ENCODE measurements around the gene GRK1.

GRK1 gene

DNA sequence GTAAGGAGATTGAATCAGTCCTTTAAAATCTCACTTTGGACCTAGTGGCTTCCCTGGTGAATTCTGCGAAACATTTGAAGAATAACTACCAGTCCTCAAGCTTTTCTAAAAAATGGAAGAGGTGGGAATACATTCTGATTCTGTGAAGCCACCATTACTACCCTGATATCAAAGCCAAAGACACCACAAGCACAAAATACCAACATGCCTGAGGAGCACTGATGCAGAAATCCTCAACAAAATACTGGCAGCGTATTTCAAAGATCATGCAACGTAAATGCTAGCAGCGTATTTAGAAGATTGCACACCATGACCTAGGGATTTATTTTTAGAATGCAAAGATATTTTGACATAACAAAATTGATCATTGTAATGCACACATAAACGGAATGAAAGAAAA, 23.4 kb upstream of the GRK1 start:
- H3K27me3 ChIP-seq (ENCODE audit: low read length) = no peaks in the 10 kb centered on the region
- no peaks in the 10 kb centered on the region; the same call in 1 of the 2 replicates for H4K20me1 ChIP-seq (ENCODE audit: low read depth, low read length)
- TF ChIP-seq, protein P1, sequence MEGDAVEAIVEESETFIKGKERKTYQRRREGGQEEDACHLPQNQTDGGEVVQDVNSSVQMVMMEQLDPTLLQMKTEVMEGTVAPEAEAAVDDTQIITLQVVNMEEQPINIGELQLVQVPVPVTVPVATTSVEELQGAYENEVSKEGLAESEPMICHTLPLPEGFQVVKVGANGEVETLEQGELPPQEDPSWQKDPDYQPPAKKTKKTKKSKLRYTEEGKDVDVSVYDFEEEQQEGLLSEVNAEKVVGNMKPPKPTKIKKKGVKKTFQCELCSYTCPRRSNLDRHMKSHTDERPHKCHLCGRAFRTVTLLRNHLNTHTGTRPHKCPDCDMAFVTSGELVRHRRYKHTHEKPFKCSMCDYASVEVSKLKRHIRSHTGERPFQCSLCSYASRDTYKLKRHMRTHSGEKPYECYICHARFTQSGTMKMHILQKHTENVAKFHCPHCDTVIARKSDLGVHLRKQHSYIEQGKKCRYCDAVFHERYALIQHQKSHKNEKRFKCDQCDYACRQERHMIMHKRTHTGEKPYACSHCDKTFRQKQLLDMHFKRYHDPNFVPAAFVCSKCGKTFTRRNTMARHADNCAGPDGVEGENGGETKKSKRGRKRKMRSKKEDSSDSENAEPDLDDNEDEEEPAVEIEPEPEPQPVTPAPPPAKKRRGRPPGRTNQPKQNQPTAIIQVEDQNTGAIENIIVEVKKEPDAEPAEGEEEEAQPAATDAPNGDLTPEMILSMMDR (IDR thresholded peaks at IDR 0.05; ENCODE audit: insufficient read depth, low read length, poor library complexity, severe bottlenecking) = no peak
- TF ChIP-seq EZH2phosphoT487 (conservative IDR thresholded peaks at IDR 0.05; ENCODE audit: low read length) = no peak
- H2AFZ ChIP-seq (ENCODE audit: low read depth, low read length, severe bottlenecking) = no peak overlapping the region
- peaks cover 11% of the 10 kb centered on the region; the same call in 1 of the 2 replicates for H3F3A ChIP-seq (ENCODE audit: insufficient read depth)
- peak overlapping the region; percentile 18; the same call in 1 of the 2 replicates for H3K27ac ChIP-seq (ENCODE audit: low read depth, low read length)
- H3K4me2 ChIP-seq (ENCODE audit: low read depth, low read length, poor library complexity, severe bottlenecking) = no peak overlapping the region
- no peak overlapping the region for H3K9ac ChIP-seq (ENCODE audit: low read length)
- no peak overlapping the region for H3K4me3 ChIP-seq (ENCODE audit: insufficient read depth, low read length, poor library complexity, severe bottlenecking)
- peaks cover 14% of the 10 kb centered on the region for H3K36me3 ChIP-seq (ENCODE audit: low read length)
- no peaks in the 10 kb centered on the region for H3K9me2 ChIP-seq (replicated peaks; ENCODE audit: insufficient read depth, low read length)
- 0 out of 2 replicates have a peak, but pooled peaks cover 7% of the 10 kb centered on the region for H3K79me2 ChIP-seq (ENCODE audit: insufficient read depth, low read length)
- no peaks in the 10 kb centered on the region for H3K9me3 ChIP-seq (ENCODE audit: insufficient read depth, low read length)

DNA sequence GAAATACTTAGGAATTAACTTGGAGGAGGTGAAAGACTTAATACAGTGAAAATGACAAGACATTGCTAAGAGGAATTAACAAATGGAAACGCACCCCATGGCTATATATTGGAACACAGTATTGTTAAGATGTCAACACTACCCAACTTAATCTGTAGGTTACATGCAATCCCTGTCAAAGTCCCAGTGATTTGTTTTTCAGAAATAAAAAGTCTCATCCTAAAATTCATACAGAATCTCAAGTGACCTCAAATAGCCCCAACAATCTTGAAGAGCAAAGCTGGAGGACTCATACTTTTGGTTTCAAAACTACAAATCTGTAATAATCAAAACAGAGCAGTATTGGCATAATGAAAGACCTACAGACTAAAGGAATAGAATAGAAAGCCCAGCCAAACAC, 22.2 kb upstream of the GRK1 start:
- Histone ChIP-seq H4K20me1 (ENCODE audit: low read depth, low read length) (no peaks in the 10 kb centered on the region; the same call in 1 of the 2 replicates), H3K27me3 (ENCODE audit: low read length) (no peaks in the 10 kb centered on the region), H3K9ac (ENCODE audit: low read length) (no peak overlapping the region), H3K36me3 (ENCODE audit: low read length) (peaks cover 8% of the 10 kb centered on the region), H3K9me2 (replicated peaks; ENCODE audit: insufficient read depth, low read length) (no peaks in the 10 kb centered on the region), H2AFZ (ENCODE audit: low read depth, low read length, severe bottlenecking) (no peak overlapping the region), H3K4me3 (ENCODE audit: insufficient read depth, low read length, poor library complexity, severe bottlenecking) (no peak overlapping the region), H3K9me3 (ENCODE audit: insufficient read depth, low read length) (no peaks in the 10 kb centered on the region), H3K27ac (ENCODE audit: low read depth, low read length) (no peak overlapping the region), H3K79me2 (ENCODE audit: insufficient read depth, low read length) (no peaks in the 10 kb centered on the region), H3K4me2 (ENCODE audit: low read depth, low read length, poor library complexity, severe bottlenecking) (no peak overlapping the region), H3F3A (ENCODE audit: insufficient read depth) (peaks cover 11% of the 10 kb centered on the region; the same call in 1 of the 2 replicates)
- TF ChIP-seq EZH2phosphoT487 (conservative IDR thresholded peaks at IDR 0.05; ENCODE audit: low read length) = no peak
- TF ChIP-seq, protein P1 (IDR thresholded peaks at IDR 0.05; ENCODE audit: insufficient read depth, low read length, poor library complexity, severe bottlenecking) = no peak

- H3K79me2 ChIP-seq (ENCODE audit: insufficient read depth, low read length) = no peaks in the 10 kb centered on the region
- no peaks in the 10 kb centered on the region; the same call in 1 of the 2 replicates for H4K20me1 ChIP-seq (ENCODE audit: low read depth, low read length)
- no peak overlapping the region for H3K4me2 ChIP-seq (ENCODE audit: low read depth, low read length, poor library complexity, severe bottlenecking)
- no peak overlapping the region for H3K9ac ChIP-seq (ENCODE audit: low read length)
- H3K27ac ChIP-seq (ENCODE audit: low read depth, low read length) = no peak overlapping the region
- H3K9me2 ChIP-seq (replicated peaks; ENCODE audit: insufficient read depth, low read length) = no peaks in the 10 kb centered on the region
- TF ChIP-seq EZH2phosphoT487 (conservative IDR thresholded peaks at IDR 0.05; ENCODE audit: low read length) = no peak
- TF ChIP-seq, protein P1 (IDR thresholded peaks at IDR 0.05; ENCODE audit: insufficient read depth, low read length, poor library complexity, severe bottlenecking) = no peak
- peaks cover 5% of the 10 kb centered on the region for H3K36me3 ChIP-seq (ENCODE audit: low read length)
- H3F3A ChIP-seq (ENCODE audit: insufficient read depth) = peaks cover 11% of the 10 kb centered on the region; the same call in 1 of the 2 replicates
- H3K9me3 ChIP-seq (ENCODE audit: insufficient read depth, low read length) = no peaks in the 10 kb centered on the region
- no peaks in the 10 kb centered on the region for H3K27me3 ChIP-seq (ENCODE audit: low read length)
- no peak overlapping the region for H3K4me3 ChIP-seq (ENCODE audit: insufficient read depth, low read length, poor library complexity, severe bottlenecking)
- H2AFZ ChIP-seq (ENCODE audit: low read depth, low read length, severe bottlenecking) = no peak overlapping the region
Observed at GRCh38 chr13:113645329-113645728, 21.7 kb upstream of the GRK1 start.

Measured in SU-DHL-6 (cell line).